CD14-positive monocyte (primary cell): Measurements from ENCODE around the gene PTRH1. TPM values are rescaled to one million over a fixed set of nuclear protein-coding genes. Genes with fewer than 3 reads are reported as not detected.

Experiments
- DNase-seq, 3 donors: peaks; one replicate each; pipeline ENCODE4 v3.0.0-alpha.2; 2011 to 2022
- H2AFZ ChIP-seq: 2 replicates; pipeline ENCODE4 v1.6.0; 2012; ENCODE audit warnings: mild to moderate bottlenecking, low read depth, low read length, inconsistent platforms; ENCODE audit not compliant: insufficient read depth, poor library complexity, severe bottlenecking
- H3K27ac ChIP-seq, 2 donors: 1 replicate in 1 of 2; 2 replicates in 1 of 2; pipeline ENCODE4 v1.5.1; 2012 to 2013; ENCODE audit warnings: low read length in 2 of 2, control low read depth in 1 of 2, inconsistent platforms in 1 of 2, low read depth in 1 of 2, mild to moderate bottlenecking in 1 of 2
- H3K27me3 ChIP-seq, 2 donors: one replicate each; pipeline versions ENCODE4 v1.6.0 to v1.6.1; 2011 to 2013; ENCODE audit warnings: low read length in 2 of 2; ENCODE audit not compliant: control insufficient read depth in 2 of 2, insufficient read depth in 2 of 2
- H3K36me3 ChIP-seq, 2 donors: replicated peaks in 1 of 2; 1 replicate in 1 of 2; 2 replicates in 1 of 2; pipeline versions ENCODE4 v1.5.1 to v1.6.1; 2012 to 2013; ENCODE audit warnings: low read length in 2 of 2, control low read depth in 1 of 2, inconsistent platforms in 1 of 2, mild to moderate bottlenecking in 1 of 2; ENCODE audit not compliant: insufficient read depth in 2 of 2, control insufficient read depth in 1 of 2
- H3K4me1 ChIP-seq, 2 donors: 1 replicate in 1 of 2; 2 replicates in 1 of 2; pipeline versions ENCODE4 v1.5.1 to v1.6.1; 2012 to 2013; ENCODE audit warnings: low read length in 2 of 2, control low read depth in 1 of 2, inconsistent platforms in 1 of 2, mild to moderate bottlenecking in 1 of 2, moderate library complexity in 1 of 2; ENCODE audit not compliant: insufficient read depth in 2 of 2, control insufficient read depth in 1 of 2
- H3K4me2 ChIP-seq: replicated peaks from 2 replicates; pipeline ENCODE3; 2012; ENCODE audit warnings: low read length, moderate library complexity, mild to moderate bottlenecking; ENCODE audit not compliant: poor library complexity, severe bottlenecking; ENCODE audit errors: extremely low read depth
- H3K4me3 ChIP-seq, 3 experiments: fragments of 200-600 bp in 1 of 3; sonication (generic) in 1 of 3; replicated peaks in 1 of 3; 1 replicate in 2 of 3; 2 replicates in 1 of 3; pipeline ENCODE4 v1.5.1; 2011 to 2013; ENCODE audit warnings: low read length in 3 of 3, mild to moderate bottlenecking in 3 of 3, control low read depth in 2 of 3, low read depth in 2 of 3, inconsistent platforms in 1 of 3, moderate library complexity in 1 of 3
- H3K79me2 ChIP-seq: 2 replicates; pipeline ENCODE4 v1.6.0; 2012; ENCODE audit warnings: mild to moderate bottlenecking, control low read depth, inconsistent platforms, low read length, moderate library complexity; ENCODE audit not compliant: insufficient read depth
- H3K9ac ChIP-seq: 2 replicates; pipeline ENCODE4 v1.6.0; 2017; ENCODE audit warnings: low read length, mild to moderate bottlenecking; ENCODE audit not compliant: insufficient read depth, poor library complexity, severe bottlenecking
- H3K9me3 ChIP-seq, 2 donors: replicated peaks in 1 of 2; 1 replicate in 1 of 2; 2 replicates in 1 of 2; pipeline versions ENCODE4 v1.5.1 to v1.6.1; 2012 to 2013; ENCODE audit warnings: low read length in 2 of 2, control low read depth in 1 of 2; ENCODE audit not compliant: control insufficient read depth in 1 of 2, insufficient read depth in 1 of 2
- H4K20me1 ChIP-seq: 2 replicates; pipeline ENCODE4 v1.6.0; 2012; ENCODE audit warnings: mild to moderate bottlenecking, low read length, control low read depth, moderate library complexity; ENCODE audit not compliant: insufficient read depth
- H3K27ac Mint-ChIP-seq, 7 donors: one replicate each; pipeline ENCODE4 v1.8.0; 2020; ENCODE audit warnings: mild to moderate bottlenecking in 7 of 7, mixed read lengths in 7 of 7, moderate library complexity in 6 of 7, inconsistent platforms in 2 of 7
- H3K27me3 Mint-ChIP-seq, 3 donors: one replicate each; pipeline ENCODE4 v1.8.0; 2021 to 2022; ENCODE audit warnings: low read depth in 3 of 3, mild to moderate bottlenecking in 3 of 3, mixed read lengths in 3 of 3, moderate library complexity in 3 of 3, inconsistent platforms in 1 of 3
- H3K36me3 Mint-ChIP-seq, 2 donors: one replicate each; pipeline ENCODE4 v1.8.0; 2020; ENCODE audit warnings: mixed read lengths in 2 of 2, inconsistent platforms in 1 of 2, mild to moderate bottlenecking in 1 of 2
- H3K4me1 Mint-ChIP-seq: one replicate; pipeline ENCODE4 v1.8.0; 2020; ENCODE audit warnings: mild to moderate bottlenecking, mixed read lengths
- H3K4me3 Mint-ChIP-seq, 2 donors: one replicate each; pipeline ENCODE4 v1.8.0; 2020; ENCODE audit warnings: mild to moderate bottlenecking in 2 of 2, mixed read lengths in 2 of 2, moderate library complexity in 1 of 2
- H3K9me3 Mint-ChIP-seq, 7 donors: one replicate each; pipeline ENCODE4 v1.8.0; 2020 to 2022; ENCODE audit warnings: mixed read lengths in 7 of 7, mild to moderate bottlenecking in 6 of 7, moderate library complexity in 6 of 7, inconsistent platforms in 2 of 7
- CTCF ChIP-seq: fragments of 200-600 bp; IDR thresholded peaks from one replicate; pipeline ENCODE4 v1.8.0; 2022; ENCODE audit warnings: antibody characterized with exemption, mild to moderate bottlenecking
- WGBS: methylation state at CpG from one replicate; pipeline ENCODE4 v1.1.5; 2013; ENCODE audit warnings: missing lambda C conversion rate; ENCODE audit not compliant: insufficient coverage; 5-methylcytosine and 5-hydroxymethylcytosine counted together
- intact Hi-C, 2 donors: fragments of 100-400 bp; cut with micrococcal nuclease; formaldehyde crosslinking; loops; one replicate each; pipeline versions ENCODE4 v1.15.0 to v1.15.1; 2023
- polyA plus RNA-seq, 3 donors: library from polyadenylated mRNA; depleted of rRNA in 1 of 3; unstranded in 2 of 3; stranded (reverse) in 1 of 3; fragments of 300-500 nt in 2 of 3; fragments of >200 nt in 1 of 3; fragmentation: Illumina TruSeq in 2 of 3; gene quantifications; 1 replicate in 2 of 3; 2 replicates in 1 of 3; pipeline ENCODE4 v1.2.3, GENCODE V29; 2012 to 2021

The PTRH1 gene
- polyA plus RNA-seq, 3 donors, result 6.9 to 19.9 (median 19.5) TPM

GRCh38 chr9:127700140-127700539 is 15.3 kb downstream of the PTRH1 start:
- H3K79me2 ChIP-seq, result no peaks in the 10 kb centered on the region
- TF ChIP-seq CTCF, result no peak
- H2AFZ ChIP-seq, result peak overlapping the region; percentile 57
- H3K36me3 ChIP-seq, result no peaks in the 10 kb centered on the region
- no peaks in the 10 kb centered on the region for H3K36me3 Mint-ChIP-seq
- H3K27me3 ChIP-seq, result no peaks in the 10 kb centered on the region
- peaks cover 0 to 5% (median 2%) of the 10 kb centered on the region in 7 donors for H3K9me3 Mint-ChIP-seq
- peaks cover 1 to 8% (median 3%) of the 10 kb centered on the region in 3 donors for H3K27me3 Mint-ChIP-seq
- H3K4me3 Mint-ChIP-seq, result no peak overlapping the region
- peaks cover 7 to 8% of the 10 kb centered on the region in 2 donors for H3K4me1 ChIP-seq
- no peak overlapping the region for H3K4me2 ChIP-seq
- H4K20me1 ChIP-seq, result no peaks in the 10 kb centered on the region
- peak overlapping the region; percentile 31 to 93 (median 90) for H3K27ac Mint-ChIP-seq
- WGBS, result 96% methylated on average over 2 of the region's 2 CpGs
- H3K9ac ChIP-seq, result no peak overlapping the region
- H3K4me1 Mint-ChIP-seq, result peaks cover 16% of the 10 kb centered on the region
- H3K27ac ChIP-seq, result peak overlapping the region in 1 of 2 donors; percentile 82
- intact Hi-C loops, result no loop called here
- DNase-seq, result no peak
- H3K9me3 ChIP-seq, result no peaks in the 10 kb centered on the region
- H3K4me3 ChIP-seq, result no peak overlapping the region

DNA sequence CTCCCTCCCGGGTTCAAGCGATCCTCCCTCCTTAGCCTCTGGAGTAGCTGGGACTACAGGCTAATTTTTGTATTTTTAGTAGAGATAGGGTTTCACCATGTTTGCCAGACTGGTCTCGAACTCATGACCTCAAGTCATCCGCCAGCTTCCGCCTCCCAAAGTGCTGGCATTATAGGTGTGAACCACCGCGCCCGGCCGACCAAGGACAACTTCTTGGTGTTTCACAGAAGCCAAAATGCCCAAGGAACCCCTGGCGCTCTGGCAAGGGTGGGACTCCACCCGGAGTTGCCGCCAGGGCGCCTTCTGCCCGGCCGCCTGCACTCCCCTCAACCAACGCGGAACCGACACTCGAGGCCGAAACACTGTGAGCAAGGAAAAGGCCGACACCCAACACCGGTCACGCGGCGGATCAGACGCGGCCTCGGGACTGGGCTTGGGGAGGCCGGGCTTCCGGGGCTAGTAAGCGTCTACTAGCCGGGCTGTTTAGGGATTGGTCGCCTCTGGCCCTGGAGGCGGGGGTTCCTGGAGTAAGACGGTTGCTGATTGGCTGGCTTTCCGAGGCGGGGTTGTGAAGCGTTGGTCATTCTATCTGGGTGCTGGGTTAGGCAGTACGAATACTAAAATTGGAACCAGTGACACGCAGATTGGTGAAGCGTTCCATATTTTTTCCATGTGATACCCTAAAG is 16.3 kb downstream of the PTRH1 start:
- Mint-ChIP-seq H3K36me3 (no peaks in the 10 kb centered on the region), H3K4me1 (peaks cover 16% of the 10 kb centered on the region), H3K9me3 (peaks cover 0 to 5% (median 2%) of the 10 kb centered on the region in 7 donors), H3K27ac (peak overlapping the region; percentile 83 to 93 (median 91)), H3K27me3 (peaks cover under 1 to 6% (median 3%) of the 10 kb centered on the region in 3 donors), H3K4me3 (peak overlapping the region; percentile 10 to 60)
- peak; percentile 52 for TF ChIP-seq CTCF
- Histone ChIP-seq H3K79me2 (no peaks in the 10 kb centered on the region), H3K4me3 (peak overlapping the region in 1 of 3 experiments; percentile 27), H2AFZ (peak overlapping the region; percentile 77), H3K9me3 (no peaks in the 10 kb centered on the region), H3K4me1 (peaks cover 7 to 8% of the 10 kb centered on the region in 2 donors), H3K36me3 (no peaks in the 10 kb centered on the region), H3K27me3 (no peaks in the 10 kb centered on the region), H4K20me1 (no peaks in the 10 kb centered on the region), H3K27ac (peak overlapping the region; percentile 71 to 82), H3K9ac (peak overlapping the region; percentile 30), H3K4me2 (peak overlapping the region; percentile 48)
- intact Hi-C loops, result loop anchor here in 1 of 2 donors (10.0 kb wide), 1 partner anchor 94 kb away; no protein-coding TSS in a partner anchor
- peak; percentile 98 to 99 (median 98) for DNase-seq
- WGBS, result 11% methylated on average over 39 of the region's 41 CpGs
